T-helper 2 cell (primary cell): Measurements from ENCODE around the gene FAM120B.
"Not testable (repeated sequence)": the region's sequence is repeated elsewhere in the genome, so short reads cannot be mapped to it uniquely, and the experiment has no call there.

Source experiments
- DNase-seq, 5 experiments: peaks; one replicate each; pipeline versions ENCODE4 v3.0.0 to v3.0.0-alpha.2; 2012 to 2022
- total RNA-seq, 2 donors: gene quantifications; one replicate each; lab custom pipeline; 2026; lab: John Stamatoyannopoulos, UW

The FAM120B gene
- total RNA-seq, result 20.6 to 45.2 reads per million in 2 donors

GRCh38 chr6:170306324-170307079 is at the start of gene FAM120B:
Gene FAM120B, plus strand, starts transcription at chr6:170306758. Its CDS starts 10,633 bp downstream, at chr6:170317391.
- DNase-seq, result peak; percentile 89 to 97 (median 93)

- no peak for DNase-seq
Observed at GRCh38 chr6:170257376-170257775, 49.2 kb upstream of the FAM120B start.

GRCh38 chr6:170258407-170258806 is 48.2 kb upstream of the FAM120B start:
- no peak for DNase-seq

- no peak for DNase-seq
Observed at GRCh38 chr6:170259278-170259677, 47.3 kb upstream of the FAM120B start.

GRCh38 chr6:170260686-170261085 is 45.9 kb upstream of the FAM120B start:
- DNase-seq, result no peak

- DNase-seq, result no peak
Observed at GRCh38 chr6:170261643-170262488, 44.7 kb upstream of the FAM120B start.

- no peak for DNase-seq
Observed at GRCh38 chr6:170262489-170263088, 44.0 kb upstream of the FAM120B start.

- no peak for DNase-seq
Observed at GRCh38 chr6:170263410-170263809, 43.1 kb upstream of the FAM120B start.

- no peak for DNase-seq
Observed at GRCh38 chr6:170264086-170264485, 42.5 kb upstream of the FAM120B start.

GRCh38 chr6:170264644-170265043 is 41.9 kb upstream of the FAM120B start:
- not testable (repeated sequence) for DNase-seq

- DNase-seq, result no peak
Observed at GRCh38 chr6:170265655-170266054, 40.9 kb upstream of the FAM120B start.

GRCh38 chr6:170266061-170266825 is 40.3 kb upstream of the FAM120B start:
- DNase-seq, result no peak

- no peak for DNase-seq
Observed at GRCh38 chr6:170267688-170268087, 38.9 kb upstream of the FAM120B start.

GRCh38 chr6:170268216-170269129 is 38.1 kb upstream of the FAM120B start:
- DNase-seq, result no peak

GRCh38 chr6:170269151-170269845 is 37.3 kb upstream of the FAM120B start:
- DNase-seq, result no peak

GRCh38 chr6:170269846-170270541 is 36.6 kb upstream of the FAM120B start:
- DNase-seq, result no peak

- DNase-seq, result no peak
Observed at GRCh38 chr6:170270984-170271593, 35.5 kb upstream of the FAM120B start.

- peak; percentile 30 to 84 (median 59) for DNase-seq
Observed at GRCh38 chr6:170271771-170272314, 34.7 kb upstream of the FAM120B start.

GRCh38 chr6:170272341-170273065 is 34.1 kb upstream of the FAM120B start:
- no peak for DNase-seq
